ENCODE measurements around the gene CNGB1.
A peak's percentile ranks its signal among the peaks of the same experiment; 100 is the strongest.
"Not testable (repeated sequence)": the region's sequence is repeated elsewhere in the genome, so short reads cannot be mapped to it uniquely, and the experiment has no call there.

CNGB1 gene

GRCh38 chr16:57863434-57864160, 107.3 kb downstream of the CNGB1 start:
- in situ Hi-C loops (cut with HindIII; ENCODE audit: low sequenced_read_pairs), result no loop called here
- H3K4me3 ChIP-seq (ENCODE audit: low read depth, low read length), result no peak overlapping the region
- peak; percentile 83 for DNase-seq (ENCODE audit: low read depth, low spot score)
- peak; percentile 71 for TF ChIP-seq CTCF (IDR thresholded peaks at IDR 0.05; ENCODE audit: low read depth, low read length)

- no peak for TF ChIP-seq CTCF (IDR thresholded peaks at IDR 0.05; ENCODE audit: low read depth, low read length)
- in situ Hi-C loops (cut with HindIII; ENCODE audit: low sequenced_read_pairs), result no loop called here
- DNase-seq (ENCODE audit: low read depth, low spot score), result no peak
- no peak overlapping the region for H3K4me3 ChIP-seq (ENCODE audit: low read depth, low read length)
Observed at GRCh38 chr16:57862698-57863433, 108.1 kb downstream of the CNGB1 start.

- in situ Hi-C loops (cut with HindIII; ENCODE audit: low sequenced_read_pairs), result no loop called here
- peak; percentile 64 for DNase-seq (ENCODE audit: low read depth, low spot score)
- TF ChIP-seq CTCF (IDR thresholded peaks at IDR 0.05; ENCODE audit: low read depth, low read length), result peak; percentile 54
- H3K4me3 ChIP-seq (ENCODE audit: low read depth, low read length), result no peak overlapping the region
Observed at GRCh38 chr16:57859331-57859730, 111.6 kb downstream of the CNGB1 start.

GRCh38 chr16:57858635-57859034, 112.3 kb downstream of the CNGB1 start:
- DNase-seq (ENCODE audit: low read depth, low spot score), result no peak
- in situ Hi-C loops (cut with HindIII; ENCODE audit: low sequenced_read_pairs), result no loop called here
- no peak for TF ChIP-seq CTCF (IDR thresholded peaks at IDR 0.05; ENCODE audit: low read depth, low read length)
- H3K4me3 ChIP-seq (ENCODE audit: low read depth, low read length), result no peak overlapping the region

- DNase-seq (ENCODE audit: low read depth, low spot score); in situ Hi-C loops (cut with HindIII; ENCODE audit: low sequenced_read_pairs): not testable (repeated sequence)
Observed at GRCh38 chr16:57857991-57858390, 112.9 kb downstream of the CNGB1 start.

GRCh38 chr16:57855188-57855587, 115.7 kb downstream of the CNGB1 start:
- no peak for DNase-seq (ENCODE audit: low read depth, low spot score)
- no peak for TF ChIP-seq CTCF (IDR thresholded peaks at IDR 0.05; ENCODE audit: low read depth, low read length)
- H3K4me3 ChIP-seq (ENCODE audit: low read depth, low read length), result no peak overlapping the region
- in situ Hi-C loops (cut with HindIII; ENCODE audit: low sequenced_read_pairs), result no loop called here

More at GRCh38 chr16:57857991-57858390, 112.9 kb downstream of the CNGB1 start:
- not testable (repeated sequence) for H3K4me3 ChIP-seq (ENCODE audit: low read depth, low read length)

GRCh38 chr16:57852189-57852588, 118.7 kb downstream of the CNGB1 start:
- DNase-seq (ENCODE audit: low read depth, low spot score), result no peak
- H3K4me3 ChIP-seq (ENCODE audit: low read depth, low read length), result no peak overlapping the region
- no peak for TF ChIP-seq CTCF (IDR thresholded peaks at IDR 0.05; ENCODE audit: low read depth, low read length)
- in situ Hi-C loops (cut with HindIII; ENCODE audit: low sequenced_read_pairs), result no loop called here
